Upper lobe of left lung (tissue), 6 donors: Measurements from ENCODE around the gene VSIR. TPM values are rescaled to one million over a fixed set of nuclear protein-coding genes. Genes with fewer than 3 reads are reported as not detected.
A peak's percentile ranks its signal among the peaks of the same experiment; 100 is the strongest.

Experiments
- ATAC-seq, 2 donors: fragments of 200-7000 bp; cut with Tn5 transposase; one replicate each; pipeline ENCODE4 v1.9.1; 2022; ENCODE audit warnings: mild to moderate bottlenecking in 2 of 2, moderate library complexity in 2 of 2; ENCODE audit not compliant: low FRiP score in 2 of 2
- DNase-seq, 2 donors: peaks; one replicate each; pipeline ENCODE4 v3.0.0-alpha.2; 2019 to 2020
- H3K27ac ChIP-seq, 4 donors: fragments of 200-600 bp; sonication (generic); one replicate each; pipeline ENCODE4 v1.5.1; 2016 to 2019
- H3K27me3 ChIP-seq, 4 donors: fragments of 200-600 bp; sonication (generic); one replicate each; pipeline ENCODE4 v1.5.1; 2017 to 2019
- H3K36me3 ChIP-seq, 4 donors: fragments of 200-600 bp; sonication (generic); one replicate each; pipeline ENCODE4 v1.5.1; 2016 to 2019
- H3K4me1 ChIP-seq, 4 donors: fragments of 200-600 bp; sonication (generic); one replicate each; pipeline ENCODE4 v1.5.1; 2018 to 2019
- H3K4me3 ChIP-seq, 4 donors: fragments of 200-600 bp; sonication (generic); one replicate each; pipeline ENCODE4 v1.5.1; 2017 to 2019; ENCODE audit warnings: mild to moderate bottlenecking in 2 of 4, moderate library complexity in 1 of 4
- H3K9me3 ChIP-seq, 4 donors: fragments of 200-600 bp; sonication (generic); one replicate each; pipeline ENCODE4 v1.5.1; 2018 to 2019
- EP300 ChIP-seq, 4 donors: sonication (generic); formaldehyde crosslinking; IDR thresholded peaks; one replicate each; pipeline ENCODE4 v1.5.1; 2017; ENCODE audit warnings: antibody characterized with exemption in 4 of 4, control low read depth in 2 of 4
- POLR2A ChIP-seq, 4 donors: fragments of 450-650 bp; IDR thresholded peaks; one replicate each; pipeline ENCODE4 v1.5.1; 2016 to 2017; ENCODE audit warnings: antibody characterized with exemption in 4 of 4, mild to moderate bottlenecking in 2 of 4
- POLR2AphosphoS5 ChIP-seq, 2 donors: sonication (generic); formaldehyde crosslinking; IDR thresholded peaks; one replicate each; pipeline ENCODE4 v1.5.1; 2017; ENCODE audit warnings: antibody characterized with exemption in 2 of 2
- WGBS, 2 donors: methylation state at CpG; one replicate each; pipeline ENCODE4 v1.1.5; 2017 to 2018; 5-methylcytosine and 5-hydroxymethylcytosine counted together
- total RNA-seq, 6 donors: library from RNA; depleted of rRNA in 4 of 6; stranded (reverse); fragments of >200 nt in 4 of 6; gene quantifications; one replicate each; pipeline versions ENCODE4 v1.1.0 to v1.2.1, GENCODE V29; 2016 to 2021
- TF ChIP-seq, protein P1 (sequence below), 6 experiments: fragments of 450-650 bp in 4 of 6; fragments of 200-600 bp in 2 of 6; sonication (generic) in 2 of 6; IDR thresholded peaks; one replicate each; pipeline ENCODE4 v1.5.1; 2016 to 2019; ENCODE audit warnings: antibody characterized with exemption in 6 of 6
- donor health status: DM: no; HTN: no; CAD: no; lungs with moderate emphysema.
- donor health status: DM: no; HTN: yes; CAD: no; lungs with severe emphysema.

The VSIR gene
- total RNA-seq, 6 donors from 2014 or later, result 51.7 to 167 (median 92.5) TPM

DNA sequence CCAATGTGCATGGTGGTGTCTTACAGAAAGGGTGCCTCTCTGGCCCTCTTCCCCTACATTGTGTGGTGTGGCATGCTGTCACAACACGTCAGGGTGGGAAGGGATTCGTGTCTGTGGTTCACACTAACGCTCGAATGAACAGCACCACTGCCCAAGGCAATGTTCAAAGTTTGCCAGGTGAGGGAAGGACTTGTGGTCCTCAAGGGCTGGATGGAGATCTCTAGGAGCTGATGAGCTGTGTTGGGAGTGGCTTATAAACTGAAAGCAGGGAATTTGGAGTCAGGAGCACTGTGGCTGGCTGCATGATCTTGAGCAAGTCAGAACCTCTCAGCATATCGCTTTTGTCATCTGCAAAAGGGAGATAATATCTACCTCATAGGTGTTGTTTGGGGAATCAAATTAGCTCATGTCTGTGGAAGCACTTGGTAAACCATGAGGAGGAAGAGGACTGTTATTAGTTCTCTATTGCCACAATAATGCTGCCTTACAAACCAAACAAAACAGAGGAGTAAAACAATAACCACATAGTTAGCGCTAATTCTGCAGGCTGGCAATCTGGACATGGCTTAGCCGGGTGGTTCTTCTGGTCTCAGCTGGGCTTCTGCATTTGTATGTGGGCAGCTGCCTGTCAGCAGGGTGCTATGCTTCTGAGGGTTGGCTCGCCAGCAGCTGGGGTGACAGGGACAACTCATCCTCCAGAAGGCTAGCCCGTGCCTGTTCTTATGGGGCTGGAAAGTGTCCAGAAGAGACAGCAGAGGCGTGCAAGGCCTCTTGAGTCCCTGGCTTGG lies 30.8 kb downstream of the VSIR start:
- no peak for TF ChIP-seq POLR2A (IDR thresholded peaks at IDR 0.05)
- no peak for TF ChIP-seq POLR2AphosphoS5 (IDR thresholded peaks at IDR 0.05)
- TF ChIP-seq EP300 (IDR thresholded peaks at IDR 0.05), result no peak
- TF ChIP-seq, protein P1, sequence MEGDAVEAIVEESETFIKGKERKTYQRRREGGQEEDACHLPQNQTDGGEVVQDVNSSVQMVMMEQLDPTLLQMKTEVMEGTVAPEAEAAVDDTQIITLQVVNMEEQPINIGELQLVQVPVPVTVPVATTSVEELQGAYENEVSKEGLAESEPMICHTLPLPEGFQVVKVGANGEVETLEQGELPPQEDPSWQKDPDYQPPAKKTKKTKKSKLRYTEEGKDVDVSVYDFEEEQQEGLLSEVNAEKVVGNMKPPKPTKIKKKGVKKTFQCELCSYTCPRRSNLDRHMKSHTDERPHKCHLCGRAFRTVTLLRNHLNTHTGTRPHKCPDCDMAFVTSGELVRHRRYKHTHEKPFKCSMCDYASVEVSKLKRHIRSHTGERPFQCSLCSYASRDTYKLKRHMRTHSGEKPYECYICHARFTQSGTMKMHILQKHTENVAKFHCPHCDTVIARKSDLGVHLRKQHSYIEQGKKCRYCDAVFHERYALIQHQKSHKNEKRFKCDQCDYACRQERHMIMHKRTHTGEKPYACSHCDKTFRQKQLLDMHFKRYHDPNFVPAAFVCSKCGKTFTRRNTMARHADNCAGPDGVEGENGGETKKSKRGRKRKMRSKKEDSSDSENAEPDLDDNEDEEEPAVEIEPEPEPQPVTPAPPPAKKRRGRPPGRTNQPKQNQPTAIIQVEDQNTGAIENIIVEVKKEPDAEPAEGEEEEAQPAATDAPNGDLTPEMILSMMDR (IDR thresholded peaks at IDR 0.05), result no peak
- DNase-seq (no peak), ATAC-seq (no peak)
- Histone ChIP-seq H3K27ac (peak overlapping the region in 2 of 4 donors; percentile 47 to 59), H3K27me3 (no peaks in the 10 kb centered on the region), H3K36me3 (no peaks in the 10 kb centered on the region), H3K4me1 (peaks cover 42 to 61% (median 50%) of the 10 kb centered on the region in 4 donors), H3K9me3 (peaks cover 0 to 7% (median 2%) of the 10 kb centered on the region in 4 donors), H3K4me3 (no peak overlapping the region)
- 88 to 91% methylated on average over 10 of the region's 10 CpGs for WGBS, 2 donors

DNA sequence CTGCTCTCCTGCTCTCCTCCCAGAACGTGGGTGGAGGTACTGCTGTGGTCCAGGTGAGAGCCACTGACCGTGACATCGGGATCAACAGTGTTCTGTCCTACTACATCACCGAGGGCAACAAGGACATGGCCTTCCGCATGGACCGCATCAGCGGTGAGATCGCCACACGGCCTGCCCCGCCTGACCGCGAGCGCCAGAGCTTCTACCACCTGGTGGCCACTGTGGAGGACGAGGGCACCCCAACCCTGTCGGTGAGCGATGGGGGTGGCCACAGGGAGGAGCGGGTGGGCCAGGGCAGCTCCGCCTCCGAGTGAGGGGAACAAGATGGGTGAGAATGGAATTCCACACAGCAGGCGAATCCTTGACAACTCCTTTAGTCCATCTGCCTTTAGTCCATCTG lies 31.6 kb downstream of the VSIR start:
- WGBS, 2 donors, result 96 to 97% methylated on average over 10 to 19 of the region's 20 CpGs
- Histone ChIP-seq H3K9me3 (peaks cover 0 to 7% (median 2%) of the 10 kb centered on the region in 4 donors), H3K27me3 (no peaks in the 10 kb centered on the region), H3K4me3 (no peak overlapping the region), H3K36me3 (no peaks in the 10 kb centered on the region), H3K4me1 (peaks cover 42 to 61% (median 50%) of the 10 kb centered on the region in 4 donors), H3K27ac (peak overlapping the region in 1 of 4 donors; percentile 47)
- no peak for DNase-seq
- ATAC-seq, result no peak
- TF ChIP-seq POLR2A (IDR thresholded peaks at IDR 0.05), result no peak
- TF ChIP-seq POLR2AphosphoS5 (IDR thresholded peaks at IDR 0.05), result no peak
- TF ChIP-seq, protein P1 (IDR thresholded peaks at IDR 0.05), result no peak
- TF ChIP-seq EP300 (IDR thresholded peaks at IDR 0.05), result no peak

- DNase-seq (no peak), ATAC-seq (no peak)
- Histone ChIP-seq H3K27ac (peak overlapping the region in 1 of 4 donors; percentile 9), H3K27me3 (no peaks in the 10 kb centered on the region), H3K4me1 (peaks cover 42 to 61% (median 50%) of the 10 kb centered on the region in 4 donors), H3K36me3 (no peaks in the 10 kb centered on the region), H3K9me3 (peaks cover 0 to 7% (median 2%) of the 10 kb centered on the region in 4 donors), H3K4me3 (no peak overlapping the region)
- TF ChIP-seq POLR2A (IDR thresholded peaks at IDR 0.05) (no peak), EP300 (IDR thresholded peaks at IDR 0.05) (no peak), POLR2AphosphoS5 (IDR thresholded peaks at IDR 0.05) (no peak)
- TF ChIP-seq, protein P1 (IDR thresholded peaks at IDR 0.05), result no peak
- WGBS, 2 donors, result 49 to 68% methylated on average over 4 of the region's 4 CpGs
Observed at GRCh38 chr10:71741029-71741428, 32.3 kb downstream of the VSIR start.

GRCh38 chr10:71740069-71740653 lies 33.2 kb downstream of the VSIR start:
- ATAC-seq, result peak in 1 of 2 donors; percentile 42
- TF ChIP-seq POLR2A (IDR thresholded peaks at IDR 0.05), result no peak
- TF ChIP-seq, protein P1 (IDR thresholded peaks at IDR 0.05), result peak in 2 of 6 experiments; percentile 17 to 18
- peak overlapping the region in 2 of 4 donors; percentile 9 to 15 for H3K27ac ChIP-seq
- no peaks in the 10 kb centered on the region for H3K27me3 ChIP-seq
- DNase-seq, result peak in 1 of 2 donors; percentile 67
- no peaks in the 10 kb centered on the region for H3K36me3 ChIP-seq
- H3K4me3 ChIP-seq, result no peak overlapping the region
- peaks cover 0 to 7% (median 2%) of the 10 kb centered on the region in 4 donors for H3K9me3 ChIP-seq
- WGBS, 2 donors, result 21 to 33% methylated on average over 5 to 9 of the region's 9 CpGs
- peaks cover 43 to 61% (median 52%) of the 10 kb centered on the region in 4 donors for H3K4me1 ChIP-seq
